ENCODE data around the gene IL9. TPM values are rescaled to one million over a fixed set of nuclear protein-coding genes. Genes with fewer than 3 reads are reported as not detected.

The IL9 gene
- total RNA-seq = not detected in 2 replicates

DNA sequence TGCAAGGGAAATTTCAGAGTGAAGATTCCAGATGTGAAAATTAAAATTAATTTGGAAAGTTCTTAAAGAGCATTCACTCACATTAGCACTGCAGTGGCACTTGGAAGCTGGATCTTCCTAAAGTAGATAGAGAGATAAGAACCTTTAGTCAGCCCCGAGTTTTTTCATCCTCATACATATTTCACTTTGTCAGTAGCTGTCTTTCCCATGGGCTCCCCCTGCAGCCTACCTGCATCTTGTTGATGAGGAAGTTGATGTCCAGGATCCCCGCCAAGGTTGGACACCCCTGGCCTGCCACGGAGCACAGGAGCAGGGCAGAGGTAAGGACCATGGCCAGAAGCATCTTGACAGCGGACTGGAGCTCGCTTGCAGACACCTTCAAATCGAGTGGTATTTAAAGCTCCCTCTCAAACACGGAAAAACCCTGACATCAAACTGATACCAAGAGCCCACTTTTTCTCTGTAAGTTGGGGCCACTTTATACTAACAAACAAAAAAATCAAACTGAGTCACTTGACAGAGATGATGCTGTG is at the start of gene IL9:
TSS of gene IL9 (minus strand) at position 368 of the 533 bp plus-strand sequence. CDS start at position 343, 25 bp downstream.
- DNase-seq (ENCODE audit: low read depth in 2 of 2) = no peak

DNA sequence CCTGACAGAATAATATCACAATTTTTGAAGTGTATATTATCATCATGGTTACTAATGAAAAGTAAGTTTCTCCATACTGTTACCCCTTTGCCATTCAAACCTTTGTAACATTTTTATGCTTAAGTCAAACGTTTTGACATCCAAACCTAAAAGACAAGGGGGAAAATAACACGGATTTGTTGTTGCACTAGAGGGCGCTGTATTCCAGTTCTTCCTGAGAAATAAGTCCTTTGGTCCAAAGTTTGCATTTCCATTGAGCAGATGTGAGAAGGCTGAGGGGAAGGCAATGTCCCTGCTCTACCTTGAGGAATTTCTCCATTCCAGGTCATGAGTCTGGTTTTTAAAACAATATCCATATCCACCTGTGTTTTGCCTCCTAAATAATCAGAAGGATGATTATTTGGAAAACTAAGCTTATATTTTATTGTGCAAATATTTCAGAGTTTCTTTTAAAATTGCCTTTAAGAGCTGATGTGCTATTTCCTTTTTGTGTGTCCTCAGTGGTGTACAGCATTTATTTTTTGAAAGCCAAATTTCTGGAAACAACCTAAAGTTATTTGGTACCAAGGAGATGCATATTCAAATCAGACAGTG is 49.4 kb upstream of the IL9 start:
- DNase-seq (ENCODE audit: low read depth in 2 of 2) = peak; percentile 84 to 90

DNA sequence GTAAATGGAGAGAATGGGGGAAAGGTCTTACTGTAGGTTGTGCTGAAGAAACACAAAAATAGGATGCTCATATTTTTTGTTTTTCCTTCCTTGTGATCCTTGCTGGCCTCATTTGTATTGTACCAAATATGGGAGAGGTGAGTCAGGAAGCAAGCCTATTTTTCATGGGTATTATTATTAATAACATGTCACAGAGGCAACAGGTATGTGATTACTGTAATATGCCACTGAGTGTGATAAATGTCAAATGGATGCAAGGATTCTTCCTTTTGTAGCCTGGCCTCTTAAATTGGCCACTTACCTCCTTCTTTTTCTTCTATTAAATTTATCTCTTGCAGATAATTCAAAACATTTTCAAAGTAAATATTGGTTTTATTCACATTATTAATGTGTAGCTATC is 48.9 kb upstream of the IL9 start:
- DNase-seq (ENCODE audit: low read depth in 2 of 2) = no peak

DNA sequence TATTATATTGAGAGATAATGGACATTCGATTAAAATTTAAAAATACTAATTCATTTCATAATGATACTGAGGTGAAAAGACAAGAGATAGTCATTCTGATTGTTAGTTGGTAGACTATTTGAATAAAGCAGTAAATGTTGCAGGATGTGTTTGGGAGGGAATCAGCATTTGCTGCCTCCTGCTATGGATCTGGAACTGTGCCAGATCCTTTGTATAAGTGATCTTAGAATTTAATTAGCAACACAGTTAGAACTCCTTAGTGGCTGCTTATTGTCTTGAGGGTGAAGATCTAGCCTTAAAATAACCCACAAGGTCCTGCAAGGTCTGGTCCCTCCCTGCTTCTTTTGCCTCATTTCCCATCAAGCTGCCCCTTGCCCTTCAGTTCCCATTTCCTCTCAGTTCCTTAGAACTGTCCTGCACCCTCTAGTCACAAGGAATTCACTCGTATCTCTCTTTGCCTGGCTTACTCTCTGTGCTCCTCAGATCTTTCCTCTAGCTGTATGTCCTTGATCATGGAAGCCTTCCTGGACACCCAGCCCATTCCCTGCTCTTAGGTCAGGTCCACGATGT is 46.6 kb upstream of the IL9 start:
- no peak for DNase-seq (ENCODE audit: low read depth in 2 of 2)

DNA sequence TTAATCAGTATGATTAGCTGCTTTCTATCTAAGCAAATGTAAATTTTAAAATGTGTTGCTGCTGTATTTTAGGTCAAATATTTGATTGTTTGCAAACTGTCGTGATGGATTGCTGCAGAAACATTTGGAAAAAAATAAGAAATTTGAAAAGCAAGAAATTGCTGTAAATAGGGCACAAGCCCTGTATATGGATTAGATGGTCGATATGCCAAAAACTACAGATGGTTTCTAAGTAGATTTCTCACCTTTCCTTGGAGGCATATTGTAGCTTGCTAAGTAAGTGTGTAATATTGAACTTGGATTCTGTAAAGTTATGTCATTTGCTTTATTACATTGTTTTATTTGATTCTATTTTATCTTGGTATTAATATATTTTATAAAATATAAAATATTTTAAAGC is 46.1 kb upstream of the IL9 start:
- no peak for DNase-seq (ENCODE audit: low read depth in 2 of 2)

DNA sequence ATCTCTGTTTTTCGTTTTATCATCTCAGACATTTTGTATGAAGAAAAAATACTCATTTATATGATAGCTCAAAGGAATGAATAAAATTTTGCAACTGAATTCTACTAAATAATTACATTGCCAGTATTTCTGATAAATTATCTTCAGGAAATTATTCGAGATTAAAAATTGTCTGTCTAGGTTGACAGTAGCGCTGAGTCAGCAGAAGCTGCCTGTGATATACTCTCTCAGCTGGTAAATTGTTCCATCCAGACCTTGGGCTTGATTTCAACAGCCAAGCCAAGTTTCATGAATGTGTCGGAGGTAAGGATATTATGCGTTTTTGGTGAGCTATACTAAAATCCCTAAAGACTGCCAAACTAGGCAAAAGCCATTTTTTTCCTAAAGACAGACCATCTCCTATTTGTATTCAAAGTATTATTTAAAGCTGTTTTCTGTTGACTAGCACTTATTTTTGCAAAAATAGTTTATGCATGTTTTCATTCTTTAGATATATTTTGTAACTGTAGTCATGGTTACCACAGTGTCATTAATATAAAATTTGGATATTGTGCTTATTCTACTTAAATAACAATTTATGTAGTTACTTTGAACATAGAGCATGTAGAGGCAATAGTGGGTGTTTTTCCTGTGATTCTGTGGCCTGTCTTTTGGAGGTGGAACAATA is 41.7 kb upstream of the IL9 start:
- DNase-seq (ENCODE audit: low read depth in 2 of 2) = no peak

DNA sequence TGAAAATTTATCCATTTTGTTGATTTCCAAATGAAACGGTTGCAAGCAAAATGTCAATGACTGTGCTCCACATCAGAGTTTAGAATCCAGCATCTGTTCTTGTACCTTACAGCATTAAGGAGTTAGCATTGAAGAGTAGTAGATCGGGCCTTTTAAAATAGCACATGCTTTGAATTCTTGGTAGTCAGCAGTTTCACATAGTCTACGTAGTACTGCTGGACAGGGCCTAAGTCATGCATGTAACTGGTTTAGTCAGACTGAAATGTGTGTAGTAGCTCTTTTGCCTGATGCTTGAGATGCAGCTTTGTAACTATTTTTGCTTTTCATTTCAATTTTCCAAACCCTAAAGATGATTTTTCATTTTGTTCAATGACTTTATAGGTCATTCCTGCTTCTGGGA is 39.3 kb upstream of the IL9 start:
- DNase-seq (ENCODE audit: low read depth in 2 of 2) = no peak

DNA sequence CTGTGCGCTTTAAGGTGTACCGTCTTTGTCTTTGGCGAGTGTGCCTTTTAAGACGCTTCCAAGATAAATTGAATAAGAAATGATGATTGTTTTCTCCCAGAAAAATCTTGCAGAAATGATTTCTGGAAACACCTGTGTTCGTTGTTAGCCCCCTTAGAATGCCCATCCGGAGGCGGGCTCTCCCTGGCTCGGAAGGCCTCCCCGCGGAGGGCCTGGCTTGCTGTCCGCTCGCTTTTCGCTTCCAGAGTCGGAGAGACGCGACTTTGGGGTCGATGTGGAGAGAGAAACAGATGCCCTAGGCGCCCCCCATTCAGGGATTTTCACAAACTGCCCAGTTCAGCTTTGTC is 35.3 kb upstream of the IL9 start:
- DNase-seq (ENCODE audit: low read depth in 2 of 2) = no peak

DNA sequence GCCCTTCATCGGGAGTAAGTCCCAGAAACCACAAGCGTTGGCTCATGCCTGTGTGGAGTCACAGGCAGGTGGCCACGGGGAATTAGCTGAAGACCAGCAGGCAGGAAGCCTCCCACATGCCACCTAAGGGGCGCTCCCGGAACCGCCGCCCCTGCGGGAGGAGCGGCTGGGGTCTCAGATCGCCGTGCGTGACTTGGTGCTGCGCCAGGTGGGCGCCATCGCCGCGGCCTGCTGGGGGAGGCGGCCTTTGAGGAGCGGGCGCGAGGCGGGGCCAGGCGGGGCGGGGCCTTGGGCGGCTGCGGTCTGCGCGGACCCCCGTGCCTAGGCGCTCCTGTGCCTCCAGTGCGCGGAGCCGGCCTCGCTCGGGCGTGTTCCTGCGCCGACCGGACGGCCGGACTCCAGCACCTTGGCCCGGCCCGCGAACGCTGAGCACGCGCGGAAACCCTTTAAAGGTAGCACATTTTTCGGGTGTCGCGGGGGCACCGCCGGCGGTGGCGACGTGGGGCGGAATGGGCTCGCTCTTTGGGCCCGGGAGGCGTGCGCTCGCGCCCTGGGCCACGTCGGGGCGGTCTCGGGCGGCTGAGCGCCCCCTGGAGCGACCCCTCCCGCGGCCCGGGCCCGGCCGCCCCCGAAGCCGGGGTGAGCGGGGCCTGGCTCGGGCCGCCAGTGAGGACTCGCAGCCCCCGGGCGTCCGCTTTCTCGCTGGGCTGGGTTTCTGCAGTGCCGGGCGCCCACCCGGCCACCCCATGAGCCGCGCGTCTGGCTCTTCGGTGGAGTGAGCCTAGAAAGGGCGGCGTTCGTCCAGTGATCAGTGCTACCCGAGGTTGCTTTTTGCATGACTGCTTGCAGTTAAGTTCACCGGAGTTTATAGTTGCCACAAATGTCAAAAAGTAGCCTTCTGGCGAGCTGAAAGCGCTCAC is 34.6 kb upstream of the IL9 start:
- no peak for DNase-seq (ENCODE audit: low read depth in 2 of 2)

DNA sequence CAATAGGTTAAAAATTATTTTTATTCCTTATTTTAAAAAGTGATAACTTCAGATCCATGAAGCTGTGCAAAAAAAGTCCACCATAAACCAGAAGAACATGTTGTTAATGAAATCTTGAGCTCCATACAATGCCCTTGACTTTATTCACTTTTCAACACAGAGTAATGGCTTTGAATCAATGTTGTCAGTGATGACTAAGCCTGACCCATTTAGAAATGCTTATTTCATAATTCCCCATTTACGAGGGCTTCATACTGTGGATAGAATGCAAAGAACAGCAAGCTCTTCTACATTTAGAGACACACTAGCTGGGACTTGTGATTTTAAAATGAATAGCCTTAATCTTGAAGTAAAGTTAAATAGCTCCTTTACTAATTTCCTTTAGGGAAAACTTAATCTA is 25.7 kb upstream of the IL9 start:
- no peak for DNase-seq (ENCODE audit: low read depth in 2 of 2)

DNA sequence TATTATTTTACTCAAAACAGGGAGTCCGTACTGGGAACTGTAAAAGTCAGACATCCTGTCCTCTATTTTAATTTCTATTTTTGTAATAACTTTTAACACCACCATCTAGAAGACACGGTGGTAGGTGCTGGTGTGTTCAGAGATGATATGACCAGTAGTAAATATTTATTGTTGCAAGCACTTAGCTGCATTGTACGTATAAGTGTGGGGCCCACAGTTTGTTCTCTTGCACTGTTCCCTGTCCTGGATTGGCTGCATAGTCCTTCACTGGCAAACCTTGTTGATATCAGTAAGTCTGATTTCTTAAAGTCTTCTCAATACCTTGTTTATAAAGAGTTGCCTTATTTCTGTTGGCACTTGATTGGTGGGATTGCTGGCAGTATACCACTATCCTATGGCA is 24.6 kb upstream of the IL9 start:
- no peak for DNase-seq (ENCODE audit: low read depth in 2 of 2)

DNA sequence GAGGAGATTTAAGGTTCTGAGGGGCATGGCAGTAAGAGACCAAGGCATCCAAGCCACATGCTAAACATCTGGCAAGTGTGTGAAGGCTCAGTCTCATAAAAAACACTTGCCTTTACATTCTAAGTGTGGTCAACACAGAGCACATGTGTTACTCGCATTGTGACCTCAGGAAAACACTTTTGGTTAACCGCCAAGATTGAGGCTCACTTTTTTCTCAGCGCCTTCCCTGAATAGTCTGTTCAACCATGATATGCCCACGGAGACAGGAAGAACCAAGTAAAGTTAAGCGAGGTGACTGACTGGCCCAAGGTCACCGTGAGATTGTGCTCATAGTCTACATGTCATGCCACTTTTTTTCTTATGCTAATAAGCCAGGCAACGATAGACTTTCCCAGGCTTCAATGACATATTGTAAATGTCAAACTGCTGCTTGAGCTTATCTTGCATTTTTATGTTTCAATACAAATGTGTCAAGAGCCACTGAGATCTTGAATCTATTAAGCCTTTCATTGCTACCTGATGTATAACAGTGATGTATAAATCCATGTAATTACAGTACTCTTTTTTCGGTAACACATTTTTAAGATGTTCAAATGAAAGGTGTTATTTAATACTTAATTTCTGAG is 21.1 kb upstream of the IL9 start:
- no peak for DNase-seq (ENCODE audit: low read depth in 2 of 2)

DNA sequence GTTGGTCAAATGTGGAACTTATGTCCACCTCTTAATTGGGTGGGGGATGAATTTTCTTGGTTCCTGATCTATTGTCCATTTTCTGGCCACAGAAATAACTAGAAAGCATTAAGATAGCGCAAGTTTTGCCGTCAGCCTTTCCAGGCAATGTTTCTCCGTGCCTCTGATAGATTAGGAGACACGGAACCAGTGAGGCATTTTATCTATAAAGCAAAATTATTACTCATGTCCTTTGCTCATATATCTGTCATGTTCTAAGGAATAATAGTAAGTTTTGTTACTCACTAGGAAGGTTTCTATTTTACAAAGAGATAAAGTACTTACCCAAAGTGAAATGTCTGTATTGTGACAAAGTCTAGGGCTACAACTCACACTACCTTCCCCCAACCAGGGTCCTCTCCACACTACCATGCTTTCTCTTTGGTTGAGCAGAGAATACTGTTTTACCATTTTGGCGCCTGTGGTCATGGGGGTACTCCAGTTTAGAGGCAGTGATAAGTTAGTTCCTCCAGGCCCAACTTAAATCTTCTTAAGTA is 19.9 kb upstream of the IL9 start:
- DNase-seq (ENCODE audit: low read depth in 2 of 2) = no peak

DNA sequence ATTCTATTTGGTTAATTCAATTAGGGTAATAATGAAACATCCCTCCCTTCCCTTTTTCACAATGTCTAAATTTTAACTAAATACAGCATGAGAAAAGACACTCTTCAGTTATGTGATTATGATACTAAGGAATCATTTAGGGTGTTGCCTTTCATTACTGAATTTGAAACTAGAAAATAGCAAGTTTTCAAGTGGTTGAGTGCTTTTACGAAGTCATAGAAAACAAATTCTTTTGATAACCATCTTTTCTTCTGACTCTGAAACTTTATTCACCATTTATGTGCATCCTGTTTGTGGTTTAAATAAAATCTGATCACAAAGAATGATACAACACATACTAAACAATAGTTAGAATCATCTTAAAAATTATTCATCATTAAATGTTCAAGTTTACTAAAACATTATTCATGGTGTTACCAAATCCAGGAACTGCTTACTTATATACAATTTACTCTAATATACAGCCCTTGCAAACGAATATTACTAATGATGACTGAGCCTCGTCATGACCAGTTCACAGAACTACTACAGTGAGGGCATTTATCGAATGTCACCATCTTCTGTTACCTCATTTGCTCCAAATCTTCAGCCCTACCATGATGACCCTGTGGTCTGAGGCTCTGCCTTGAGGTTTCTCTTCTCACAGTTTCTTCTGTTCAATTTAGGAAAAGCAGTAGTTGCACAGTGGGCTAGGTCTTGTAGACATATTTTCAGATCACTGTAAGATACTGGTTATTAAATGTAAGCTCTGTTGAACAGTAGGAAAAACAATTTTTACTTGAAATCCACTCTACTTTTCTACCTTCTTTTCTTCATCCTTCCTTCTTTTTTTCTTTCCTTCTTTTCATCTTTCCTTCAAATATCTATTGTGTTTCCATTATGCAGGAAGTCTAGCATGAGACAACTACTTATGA is 18.3 kb upstream of the IL9 start:
- no peak for DNase-seq (ENCODE audit: low read depth in 2 of 2)

DNA sequence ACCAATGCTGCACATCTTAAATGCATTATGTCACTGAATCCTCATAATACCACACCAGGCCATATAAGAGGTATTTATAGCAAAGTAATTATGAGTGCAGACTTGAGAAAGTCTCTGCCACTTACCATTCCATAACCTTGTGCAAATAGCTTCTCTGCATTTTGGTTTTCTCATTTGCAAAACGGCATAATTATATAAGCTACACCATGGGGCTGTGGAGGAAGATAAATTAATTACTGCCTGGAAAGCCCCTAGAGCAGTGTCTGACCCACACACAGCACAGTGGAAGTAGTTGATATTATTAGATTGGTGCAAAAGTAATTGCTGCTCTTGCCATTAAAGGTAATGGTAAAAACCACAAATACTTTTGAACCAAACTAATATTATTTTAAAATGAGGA is 9.5 kb upstream of the IL9 start:
- no peak for DNase-seq (ENCODE audit: low read depth in 2 of 2)

DNA sequence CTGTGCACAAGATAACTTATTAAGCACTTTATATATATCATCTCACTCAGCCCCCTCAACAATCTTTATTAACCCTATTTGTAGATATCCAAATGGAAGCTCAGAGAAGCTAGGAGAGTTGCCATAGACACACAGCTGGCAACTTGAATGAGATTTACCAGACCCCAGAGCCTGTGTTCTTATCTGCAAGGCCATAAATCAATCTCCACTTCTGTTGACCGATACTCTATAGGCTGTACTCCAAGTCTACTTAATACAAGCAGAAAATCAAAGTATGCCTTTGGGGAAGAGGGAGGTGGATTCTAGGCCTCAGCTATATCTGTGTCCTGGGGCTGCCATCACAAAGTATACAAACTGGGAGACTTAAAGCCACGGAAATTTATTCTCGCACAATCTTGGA is 6.0 kb upstream of the IL9 start:
- DNase-seq (ENCODE audit: low read depth in 2 of 2) = no peak

DNA sequence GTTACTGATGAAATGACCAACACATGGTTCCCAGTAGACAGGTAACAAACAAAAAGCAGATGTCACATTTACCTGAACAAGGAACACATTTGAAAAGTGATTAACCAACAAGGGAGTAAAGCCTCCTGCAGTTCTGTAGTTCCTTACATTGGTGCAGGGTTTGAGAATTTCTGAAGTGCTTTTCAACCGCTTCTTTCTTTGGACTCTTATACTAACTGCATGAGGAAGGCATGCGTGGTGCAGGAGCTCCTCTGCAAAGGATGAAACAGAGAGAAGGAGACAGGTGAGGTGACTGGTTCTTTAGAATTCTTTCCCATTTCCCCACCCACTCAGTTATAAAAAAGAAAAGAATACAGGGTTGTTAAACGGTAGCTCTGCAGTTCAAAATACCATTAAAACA is 4.6 kb upstream of the IL9 start:
- DNase-seq (ENCODE audit: low read depth in 2 of 2) = no peak

DNA sequence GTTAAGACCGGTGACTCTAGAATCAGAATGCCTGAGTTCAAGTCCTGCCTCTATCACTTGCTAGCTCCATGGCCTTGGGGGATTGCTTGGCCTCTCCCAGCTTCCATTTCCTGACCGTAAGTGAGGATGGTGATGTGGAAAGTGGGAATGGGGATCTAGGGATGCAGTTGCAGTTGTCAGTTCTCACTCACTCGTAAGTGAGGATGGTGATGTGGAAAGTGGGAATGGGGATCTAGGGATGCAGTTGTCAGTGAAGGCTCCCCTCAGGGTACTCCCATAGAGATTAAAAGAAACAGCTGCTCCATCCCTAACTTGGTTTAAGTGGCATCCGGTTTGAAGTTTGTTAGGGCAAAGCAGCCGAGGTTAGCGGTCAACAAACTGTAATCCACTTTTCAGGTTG is 3.0 kb upstream of the IL9 start:
- DNase-seq (ENCODE audit: low read depth in 2 of 2) = no peak

DNA sequence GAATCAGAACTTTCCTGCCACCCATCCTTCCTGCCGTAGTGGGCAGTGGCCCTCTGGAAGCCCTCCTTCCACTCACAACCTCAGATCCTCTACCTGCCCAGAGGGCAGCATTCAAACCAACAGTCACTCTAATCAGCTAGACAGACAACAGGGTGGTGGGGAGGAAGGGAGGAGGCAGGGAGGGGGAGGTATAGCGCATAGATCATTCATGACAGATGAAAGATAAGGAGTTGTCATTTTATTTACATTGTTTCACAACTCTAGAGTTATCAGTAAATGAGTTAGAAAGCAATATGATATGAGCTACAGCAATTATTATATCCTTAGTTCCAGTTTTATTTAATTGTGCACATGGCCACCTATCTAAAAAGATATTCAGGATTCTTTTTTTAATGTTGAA is 852 bp downstream of the IL9 start:
- DNase-seq (ENCODE audit: low read depth in 2 of 2) = no peak

DNA sequence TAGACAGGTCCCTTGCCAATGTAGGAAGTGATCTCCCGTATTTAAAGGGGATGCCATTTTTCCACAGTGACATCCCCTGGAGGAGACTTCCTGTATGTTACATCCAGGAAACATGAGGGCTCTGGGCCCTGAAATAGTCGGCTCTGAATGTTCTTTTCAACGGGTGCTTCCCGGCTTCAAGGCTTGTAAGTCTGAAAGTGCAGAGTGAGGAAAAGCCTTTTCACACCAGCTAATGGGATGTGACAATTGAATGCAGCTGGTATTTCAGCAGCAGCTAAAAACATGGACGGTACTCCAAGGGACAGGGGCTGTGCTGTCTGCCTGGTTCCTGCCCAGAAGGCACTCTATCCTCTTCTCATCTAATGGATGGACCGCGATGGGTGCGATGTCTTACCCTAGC is 1.4 kb downstream of the IL9 start:
- DNase-seq (ENCODE audit: low read depth in 2 of 2) = no peak

Data from lung microvascular endothelial cell (primary cell).